K562 (cell line): ENCODE results near the gene TTC39A. TPM values are rescaled to one million over a fixed set of nuclear protein-coding genes. Genes with fewer than 3 reads are reported as not detected.

Experiments used
- ATAC-seq: fragments of 200-7000 bp; cut with Tn5 transposase; 3 replicates; pipeline ENCODE4 v1.9.1; 2020; ENCODE audit warnings: moderate library complexity
- BruUV-seq: library from RNA; stranded (reverse); fragments of 400-500 nt; replicated peaks from 2 replicates; lab custom pipeline; 2021; lab: Mats Ljungman, UMichigan
- CTCF ChIA-PET: fragments of 300-600 bp; formaldehyde crosslinking; extraction: SDS; loops from one replicate; lab custom pipeline; 2021; ENCODE audit warnings: low intra/inter-chr PET ratio; lab: Yijun Ruan, JAX
- POLR2A ChIA-PET: fragments of 300-600, 350-650 bp; sonication (Branson Sonifier 250); formaldehyde crosslinking; extraction: SDS; loops from one replicate; lab custom pipeline; 2021; ENCODE audit warnings: antibody characterized with exemption, inconsistent platforms; lab: Yijun Ruan, JAX
- DNase-seq, 4 experiments: peaks; one replicate each; pipeline versions ENCODE4 v3.0.0 to v3.0.0-alpha.2; 2011 to 2018; ENCODE audit warnings: low spot score in 3 of 4, mixed read lengths in 3 of 4; ENCODE audit errors: extremely low read depth in 1 of 4
- FAIRE-seq: peaks from 2 replicates; lab custom pipeline; 2011; peaks lifted over from hg19 to GRCh38; lab: Jason Lieb, UNC
- H2AFZ ChIP-seq: 2 replicates; pipeline ENCODE4 v1.6.0; 2011; ENCODE audit warnings: low read depth, low read length, control low read depth, inconsistent platforms
- H3K27ac ChIP-seq: fragments of 200-600 bp; 3 replicates; pipeline ENCODE4 v1.8.0; 2011; ENCODE audit warnings: low read depth, mild to moderate bottlenecking, control low read depth, inconsistent platforms, low read length, moderate library complexity, mixed read lengths; ENCODE audit errors: extremely low read depth
- H3K27me3 ChIP-seq, 2 experiments: fragments of 300-600 bp in 1 of 2; 2 replicates in 1 of 2; 3 replicates in 1 of 2; pipeline versions ENCODE4 v1.6.0 to v1.8.0; 2011; ENCODE audit warnings: inconsistent platforms in 2 of 2, low read length in 2 of 2, mild to moderate bottlenecking in 1 of 2, mixed read lengths in 1 of 2, moderate library complexity in 1 of 2; ENCODE audit not compliant: control insufficient read depth in 2 of 2, insufficient read depth in 2 of 2
- H3K36me3 ChIP-seq: fragments of 300-600 bp; 3 replicates; pipeline ENCODE4 v1.8.0; 2011; ENCODE audit warnings: mild to moderate bottlenecking, low read length, inconsistent platforms; ENCODE audit not compliant: control insufficient read depth, insufficient read depth
- H3K4me1 ChIP-seq, 2 experiments: fragments of 200-600 bp in 1 of 2; replicated peaks in 1 of 2; 2 replicates in 1 of 2; 3 replicates in 1 of 2; pipeline versions ENCODE4 v1.5.1 to v1.8.0; 2011; ENCODE audit warnings: inconsistent platforms in 2 of 2, low read length in 2 of 2, mild to moderate bottlenecking in 1 of 2, mixed read lengths in 1 of 2, moderate library complexity in 1 of 2; ENCODE audit not compliant: control insufficient read depth in 2 of 2, insufficient read depth in 2 of 2
- H3K4me2 ChIP-seq: 2 replicates; pipeline ENCODE4 v1.6.1; 2011; ENCODE audit warnings: low read length, control low read depth, inconsistent platforms, mixed read lengths; ENCODE audit not compliant: insufficient read depth
- H3K4me3 ChIP-seq: fragments of 200-600 bp; sonication (generic), shearing (Covaris generic); 2 replicates; pipeline ENCODE4 v1.5.1; 2016; ENCODE audit warnings: control low read depth, inconsistent platforms
- H3K79me2 ChIP-seq: fragments of 200-600 bp; 3 replicates; pipeline ENCODE4 v1.8.0; 2011; ENCODE audit warnings: low read length, inconsistent platforms; ENCODE audit not compliant: control insufficient read depth, insufficient read depth
- H3K9ac ChIP-seq, 2 experiments: 2 replicates each; pipeline versions ENCODE4 v1.6.0 to v1.6.1; 2011; ENCODE audit warnings: low read depth in 2 of 2, low read length in 2 of 2, control low read depth in 1 of 2, inconsistent platforms in 1 of 2, mild to moderate bottlenecking in 1 of 2, mixed read lengths in 1 of 2; ENCODE audit not compliant: insufficient read depth in 1 of 2
- H3K9me1 ChIP-seq: one replicate; pipeline ENCODE4 v1.6.0; 2011; ENCODE audit warnings: inconsistent platforms, mild to moderate bottlenecking, low read length, moderate library complexity; ENCODE audit not compliant: control insufficient read depth, insufficient read depth
- H3K9me3 ChIP-seq: replicated peaks from 2 replicates; pipeline ENCODE4 v1.5.1; 2011; ENCODE audit warnings: low read depth, low read length, inconsistent platforms; ENCODE audit not compliant: control insufficient read depth, insufficient read depth
- H4K20me1 ChIP-seq: replicated peaks from 2 replicates; pipeline ENCODE4 v1.6.1; 2011; ENCODE audit warnings: low read length, inconsistent platforms, mixed read lengths; ENCODE audit not compliant: control insufficient read depth, insufficient read depth
- DACH1 ChIP-seq: fragments of 450-650 bp; IDR thresholded peaks from 2 replicates; pipeline ENCODE4 v1.6.1; 2018; ENCODE audit not compliant: partially characterized antibody
- EGR1 ChIP-seq: fragments of 450-650 bp; conservative IDR thresholded peaks from 2 replicates; pipeline ENCODE4 v1.6.1; 2017; ENCODE audit warnings: mild to moderate bottlenecking
- GTF2A2 ChIP-seq: IDR thresholded peaks from 2 replicates; pipeline ENCODE4 v1.6.1; 2016; ENCODE audit warnings: mild to moderate bottlenecking, missing genetic modification characterization, missing compliant biosample characterization
- NFE2 ChIP-seq: IDR thresholded peaks from 2 replicates; pipeline ENCODE4 v1.6.1; 2014; ENCODE audit warnings: antibody characterized with exemption, low read depth
- PRDM10 ChIP-seq: fragments of 450-650 bp; IDR thresholded peaks from 2 replicates; pipeline ENCODE4 v1.6.1; 2018; ENCODE audit not compliant: partially characterized antibody
- TFAP4 ChIP-seq: sonication (generic); formaldehyde crosslinking; IDR thresholded peaks from 2 replicates; pipeline ENCODE4 v1.8.0; 2022; ENCODE audit warnings: missing genetic modification reagents, mild to moderate bottlenecking, moderate library complexity, borderline replicate concordance
- TGIF2 ChIP-seq: sonication (generic); formaldehyde crosslinking; IDR thresholded peaks from 2 replicates; pipeline ENCODE4 v1.8.1; 2022; ENCODE audit warnings: mild to moderate bottlenecking, missing genetic modification reagents, moderate library complexity
- ZNF398 ChIP-seq: fragments of 250-450 bp; sonication (Bioruptor Pico); IDR thresholded peaks from 2 replicates; pipeline ENCODE4 v1.8.0; 2021; ENCODE audit warnings: moderate library complexity, mild to moderate bottlenecking, inconsistent platforms
- ZNF444 ChIP-seq: fragments of 250-450 bp; sonication (Bioruptor Pico); IDR thresholded peaks from 2 replicates; pipeline ENCODE4 v1.4.0; 2020; ENCODE audit warnings: mild to moderate bottlenecking, moderate library complexity
- ZNF561 ChIP-seq: fragments of 450-650 bp; formaldehyde crosslinking; conservative IDR thresholded peaks from 2 replicates; pipeline ENCODE4 v1.4.0; 2020; ENCODE audit warnings: mild to moderate bottlenecking, moderate library complexity
- ZNF830 ChIP-seq: fragments of 250-450 bp; sonication (Bioruptor Pico); IDR thresholded peaks from 2 replicates; pipeline ENCODE4 v1.5.0; 2021; ENCODE audit warnings: mild to moderate bottlenecking
- WGBS: fragments of 100-300 bp; shearing (Covaris generic); methylation state at CpG from one replicate; pipeline ENCODE4 v1.1.6; 2016; ENCODE audit warnings: low coverage, mixed read lengths; ENCODE audit not compliant: insufficient coverage; ENCODE audit errors: missing lambda C conversion rate; 5-methylcytosine and 5-hydroxymethylcytosine counted together
- in situ Hi-C: fragments of 300-500 bp; cut with MboI; formaldehyde crosslinking; loops from 4 replicates; pipeline ENCODE4 v1.15.0; 2018; ENCODE audit warnings: inconsistent platforms, mixed read lengths
- intact Hi-C: fragments of 100-400 bp; cut with micrococcal nuclease; formaldehyde crosslinking; loops from 2 replicates; pipeline ENCODE4 v1.14.2; 2022
- polyA plus RNA-seq, 8 experiments: library from polyadenylated mRNA; depleted of rRNA in 4 of 8; stranded (reverse) in 5 of 8; unstranded in 3 of 8; fragments of >200 nt; fragmentation: Nextera tagmentation in 2 of 8; fragmentation: Illumina TruSeq in 1 of 8; extraction: Ambion mirVana in 2 of 8; extraction: Trizol in 1 of 8; gene quantifications; 2 replicates each; pipeline versions ENCODE4 v1.2.1 to v1.2.3, GENCODE V29; 2011 to 2014; ENCODE audit warnings: inconsistent platforms in 1 of 8, missing spikeins in 1 of 8
- total RNA-seq, 7 experiments: library from RNA; depleted of rRNA in 6 of 7; stranded (reverse); fragments of >200 nt in 6 of 7; fragmentation: Illumina TruSeq in 2 of 7; extraction: Trizol in 2 of 7; gene quantifications; 2 replicates each; pipeline versions ENCODE4 v1.2.1 to v1.2.3, GENCODE V29; 2011 to 2021; ENCODE audit warnings: low replicate concordance in 1 of 7

Gene TTC39A
- total and polyA plus RNA-seq, 9 of the 15 experiments (the other 6 are each of a cell fraction or from before 2014, with no cell fraction given) = 0.18 to 0.82 (median 0.35) TPM

GRCh38 chr1:51294566-51295184 lies 35.7 kb downstream of the TTC39A start:
- Histone ChIP-seq H3K27me3 (no peaks in the 10 kb centered on the region), H4K20me1 (no peaks in the 10 kb centered on the region), H3K9me1 (no peaks in the 10 kb centered on the region), H3K4me1 (peaks cover 12 to 35% of the 10 kb centered on the region in 2 experiments; a peak in 4 of 5 replicates), H2AFZ (no peak overlapping the region), H3K4me3 (no peak overlapping the region), H3K27ac (no peak overlapping the region), H3K79me2 (no peaks in the 10 kb centered on the region), H3K36me3 (no peaks in the 10 kb centered on the region), H3K9me3 (no peaks in the 10 kb centered on the region), H3K4me2 (no peak overlapping the region), H3K9ac (peak overlapping the region in 1 of 2 experiments; percentile 31; a peak in 1 of 4 replicates)
- POLR2A ChIA-PET = interaction anchor here (1.5 to 1.7 kb wide), 2 partner anchors 11 to 18 kb away, joined by 5 read pairs; no protein-coding TSS in a partner anchor
- in situ Hi-C loops (loop anchor here (5.0 kb wide), 1 partner anchor 77 kb away; no protein-coding TSS in a partner anchor), intact Hi-C loops (loop anchor here (5.0 kb wide), 2 partner anchors 57 to 422 kb away; partner anchors contain the start of gene RNF11)
- ATAC-seq (no peak), FAIRE-seq (no peak), DNase-seq (peak; percentile 49 to 60 (median 54))
- CTCF ChIA-PET = no interaction called here
- no TSS peak for BruUV-seq
- no peak for TF ChIP-seq ZNF830 (CRISPR knock-in tag)
- peak; percentile 79 for TF ChIP-seq EGR1
- TF ChIP-seq ZNF561 (CRISPR knock-in tag) = no peak
- no peak for TF ChIP-seq ZNF444 (CRISPR knock-in tag)
- peak; percentile 77; the same call in 1 of the 2 replicates for TF ChIP-seq TFAP4 (CRISPR knock-in tag)
- 0 out of 2 replicates have a peak, but pooled peaks have one; percentile 16 for TF ChIP-seq NFE2
- TF ChIP-seq ZNF398 (CRISPR knock-in tag) = no peak
- no peak for TF ChIP-seq GTF2A2 (tag)
- TF ChIP-seq DACH1 = peak; percentile 36
- no peak for TF ChIP-seq TGIF2 (CRISPR knock-in tag)
- peak; percentile 4 for TF ChIP-seq PRDM10
- WGBS = 37% methylated on average over 11 of the region's 11 CpGs
